Right lobe of liver (tissue), 4 donors: ENCODE data around the gene ZBTB39.

ENCODE experiments used
- CTCF ChIP-seq, 4 donors: fragments of 200-600 bp in 3 of 4; fragments of 450-650 bp in 1 of 4; IDR thresholded peaks; one replicate each; pipeline versions ENCODE4 v1.5.1 to v1.8.0; 2016 to 2022; ENCODE audit warnings: antibody characterized with exemption in 4 of 4, mild to moderate bottlenecking in 2 of 4
- POLR2A ChIP-seq: fragments of 450-650 bp; IDR thresholded peaks from one replicate; pipeline ENCODE4 v1.6.1; 2017; ENCODE audit warnings: antibody characterized with exemption, mild to moderate bottlenecking
- donor health status: DM: no; HTN: no; CAD: no.
- donor health status: DM: no; HTN: no; CAD: no.
- donor health status: DM: no; HTN: yes; CAD: no.

- TF ChIP-seq CTCF (IDR thresholded peaks at IDR 0.05) (no peak), POLR2A (no peak)
These were observed 27.8 kb downstream of the ZBTB39 start for GRCh38 chr12:56978397-56979138.
